Femur (tissue), 1 donor: ENCODE data around the gene IER2.
"Not testable (repeated sequence)": the region's sequence is repeated elsewhere in the genome, so short reads cannot be mapped to it uniquely, and the experiment has no call there.

ENCODE experiments used
- DNase-seq: peaks from one replicate; pipeline ENCODE4 v3.0.0-alpha.2; 2017

IER2 gene

GRCh38 chr19:13165162-13165997 lies 15.2 kb downstream of the IER2 start:
- no peak for DNase-seq

DNA sequence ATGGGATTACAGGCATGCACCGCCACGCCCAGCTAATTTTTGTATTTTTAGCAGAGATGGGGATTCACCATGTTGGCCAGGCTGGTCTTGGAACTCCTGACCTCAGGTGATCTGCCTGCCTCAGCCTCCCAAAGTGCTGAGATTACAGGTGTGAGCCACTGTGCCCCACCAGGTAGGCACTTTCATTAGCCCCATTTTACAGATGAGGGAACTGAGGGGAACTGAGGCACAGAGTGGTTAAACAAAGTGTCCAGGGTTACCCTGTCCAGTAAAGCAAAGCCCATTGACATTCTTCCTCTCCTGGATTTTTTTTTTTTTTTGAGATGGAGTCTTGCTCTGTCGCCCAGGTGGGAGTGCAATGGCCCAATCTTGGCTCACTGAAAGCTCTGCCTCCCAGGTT lies 15.9 kb downstream of the IER2 start:
- DNase-seq: not testable (repeated sequence)

DNA sequence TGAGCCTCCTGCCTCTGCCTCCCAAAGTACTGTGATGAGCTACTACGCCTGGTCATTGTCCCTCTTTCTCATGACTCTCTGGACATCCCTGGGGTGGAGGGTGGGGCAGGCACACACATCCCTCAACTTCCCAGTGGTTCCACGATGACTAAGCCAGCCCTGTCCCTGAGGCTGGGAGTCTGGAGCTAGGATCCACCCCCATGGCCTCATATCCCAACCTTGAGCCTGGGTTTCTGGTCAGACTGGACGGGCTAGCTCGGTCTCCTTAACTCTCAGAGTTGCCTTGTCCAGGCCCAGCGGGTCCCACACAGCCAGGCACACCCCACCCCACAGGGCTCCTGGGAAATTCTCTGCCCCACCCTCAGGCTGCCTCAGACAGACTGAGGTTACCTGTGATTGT lies 19.6 kb downstream of the IER2 start:
- DNase-seq: no peak

DNA sequence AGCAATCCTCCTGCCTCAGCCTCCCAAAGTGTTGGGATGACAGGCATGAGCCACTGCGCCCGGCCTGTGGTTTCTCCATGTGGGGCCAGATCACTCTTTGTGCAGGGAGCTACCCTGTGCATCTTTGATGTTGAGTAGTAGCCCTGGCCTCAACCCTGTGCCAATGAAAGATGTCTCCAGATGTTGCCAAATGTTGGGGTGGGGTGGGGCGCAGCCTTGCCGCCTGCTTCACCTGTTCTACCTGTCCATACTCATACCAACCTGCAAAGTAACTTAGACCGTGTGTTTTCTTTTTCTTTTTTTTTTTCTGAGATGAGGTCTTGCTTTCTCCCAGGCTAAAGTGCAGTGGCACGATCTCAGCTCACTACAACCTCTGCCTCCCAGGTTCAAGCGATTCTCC lies 20.9 kb downstream of the IER2 start:
- DNase-seq: no peak

DNA sequence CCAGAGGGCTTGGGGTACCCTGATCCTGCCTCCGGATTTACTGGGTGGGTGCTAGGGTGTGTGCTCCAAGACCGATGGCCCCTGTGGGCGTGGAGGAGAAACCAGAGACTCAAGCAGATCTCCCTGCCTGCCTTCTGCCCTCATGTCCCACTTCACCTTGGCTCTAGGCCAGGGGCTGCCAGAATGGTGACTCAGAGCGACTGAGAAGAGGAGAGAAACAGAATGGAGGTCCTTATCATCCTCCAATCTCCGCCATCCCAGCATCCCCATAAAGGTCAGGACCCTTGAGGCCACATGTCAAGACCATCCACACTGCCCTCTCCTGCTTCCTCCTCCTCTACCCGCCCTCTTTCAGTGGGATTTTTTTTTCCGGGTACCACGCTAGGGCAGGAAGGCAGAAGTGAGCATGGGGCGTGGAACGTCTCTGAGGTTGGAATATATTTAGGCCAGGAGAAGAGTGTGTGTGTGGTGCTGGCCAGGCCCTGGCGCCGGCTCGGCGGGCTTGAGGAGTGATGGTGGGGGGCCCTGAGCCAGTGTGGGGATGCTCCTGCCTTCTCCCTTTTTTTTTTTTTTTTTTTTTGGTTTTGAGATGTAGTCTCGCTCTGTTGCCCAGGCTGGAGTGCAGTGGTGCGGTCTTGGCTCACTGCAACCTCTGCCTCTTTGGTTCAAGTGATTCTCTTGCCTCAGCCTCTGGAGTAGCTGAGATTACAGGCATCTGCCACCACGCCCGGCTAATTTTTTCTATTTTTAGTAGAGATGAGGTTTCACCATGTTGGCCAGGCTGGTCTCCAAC lies 22.3 kb downstream of the IER2 start:
- DNase-seq: peak; percentile 77

- no peak for DNase-seq
Measured at GRCh38 chr19:13173139-13173737, 23.0 kb downstream of the IER2 start.

GRCh38 chr19:13176345-13176744 lies 26.1 kb downstream of the IER2 start:
- no peak for DNase-seq

GRCh38 chr19:13177584-13177983 lies 27.4 kb downstream of the IER2 start:
- not testable (repeated sequence) for DNase-seq

DNA sequence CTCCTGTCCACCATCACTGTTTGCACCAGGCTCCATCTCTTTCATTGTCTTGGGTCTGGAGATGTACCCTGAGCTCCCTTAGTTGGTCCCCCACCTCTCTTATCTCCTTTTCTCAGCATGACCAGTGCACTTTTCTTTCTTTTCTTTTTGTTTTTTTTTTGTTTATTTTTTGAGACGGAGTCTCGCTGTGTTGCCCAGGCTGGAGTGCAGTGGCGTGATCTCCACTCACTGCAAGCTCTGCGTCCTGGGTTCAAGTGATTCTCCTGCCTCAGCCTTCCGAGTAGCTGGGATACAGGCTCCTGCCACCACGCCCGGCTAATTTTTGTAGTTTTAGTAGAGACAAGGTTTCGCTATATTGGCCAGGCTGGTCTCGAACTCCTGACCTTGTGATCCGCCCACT lies 28.1 kb downstream of the IER2 start:
- DNase-seq: not testable (repeated sequence)

DNA sequence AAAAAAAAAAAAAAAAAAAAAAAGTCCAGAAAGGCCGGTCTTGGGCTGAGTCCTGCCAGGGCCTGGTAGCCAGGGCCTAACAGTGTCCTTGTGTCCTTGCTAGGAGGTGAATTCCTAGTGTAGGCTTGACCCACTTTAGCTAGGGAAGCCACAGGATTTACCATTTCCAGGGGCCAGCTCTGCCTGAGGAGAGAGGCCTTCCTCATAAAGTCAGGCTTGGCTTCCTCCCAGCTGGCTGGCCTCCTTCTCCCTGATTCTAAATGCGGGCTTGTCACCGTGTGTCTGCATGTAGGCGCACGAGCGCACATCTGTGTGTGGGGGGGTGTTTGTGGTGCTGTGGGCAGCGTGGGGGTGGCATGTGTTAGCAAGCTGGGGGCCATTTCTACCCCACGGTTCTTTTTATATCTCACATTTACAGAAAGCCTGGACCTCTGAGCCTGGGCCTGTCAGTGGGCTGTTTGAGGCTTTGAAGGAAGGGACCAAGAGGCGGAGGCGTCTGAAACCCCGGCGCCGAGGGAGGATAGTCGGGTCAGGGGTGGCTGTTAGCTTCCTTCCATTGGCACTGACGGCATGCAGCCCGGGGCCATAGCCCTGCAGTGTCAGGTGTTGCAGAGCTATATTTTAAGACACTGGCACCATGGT lies 31.7 kb downstream of the IER2 start:
- peak; percentile 90 for DNase-seq

DNA sequence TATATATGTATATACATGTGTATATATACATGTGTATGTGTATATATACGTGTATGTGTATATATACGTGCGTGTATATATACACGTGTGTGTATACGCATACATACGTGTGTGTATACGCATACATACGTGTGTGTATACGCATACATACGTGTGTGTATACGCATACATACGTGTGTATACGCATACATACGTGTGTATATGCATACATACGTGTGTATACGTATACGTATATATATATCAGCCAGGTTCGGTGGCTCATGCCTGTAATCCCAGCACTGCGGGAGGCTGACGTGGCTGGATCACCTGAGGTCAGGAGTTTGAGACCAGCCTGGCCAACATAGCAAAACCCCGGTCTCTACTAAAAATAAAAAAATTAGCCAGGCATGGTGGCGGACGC lies 34.7 kb downstream of the IER2 start:
- DNase-seq: not testable (repeated sequence)

- not testable (repeated sequence) for DNase-seq
Measured at GRCh38 chr19:13185763-13186657, 35.8 kb downstream of the IER2 start.

DNA sequence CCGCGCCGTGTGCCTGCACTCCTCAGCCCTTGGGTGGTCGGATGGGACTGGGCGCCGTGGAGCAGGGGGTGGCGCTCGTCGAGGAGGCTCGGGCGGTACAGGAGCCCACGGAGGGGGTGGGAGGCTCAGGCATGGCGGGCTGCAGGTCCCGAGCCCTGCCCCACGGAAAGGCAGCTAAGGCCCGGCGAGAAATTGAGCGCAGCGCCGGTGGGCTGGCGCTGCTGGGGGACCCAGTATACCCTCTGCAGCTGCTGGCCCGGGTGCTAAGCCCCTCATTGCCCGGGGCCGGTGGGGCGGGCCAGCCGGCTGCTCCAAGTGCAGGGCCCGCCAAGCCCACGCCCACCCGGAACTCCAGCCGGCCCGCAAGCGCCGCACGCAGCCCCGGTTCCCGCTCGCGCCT lies 36.5 kb downstream of the IER2 start:
- DNase-seq: not testable (repeated sequence)

DNA sequence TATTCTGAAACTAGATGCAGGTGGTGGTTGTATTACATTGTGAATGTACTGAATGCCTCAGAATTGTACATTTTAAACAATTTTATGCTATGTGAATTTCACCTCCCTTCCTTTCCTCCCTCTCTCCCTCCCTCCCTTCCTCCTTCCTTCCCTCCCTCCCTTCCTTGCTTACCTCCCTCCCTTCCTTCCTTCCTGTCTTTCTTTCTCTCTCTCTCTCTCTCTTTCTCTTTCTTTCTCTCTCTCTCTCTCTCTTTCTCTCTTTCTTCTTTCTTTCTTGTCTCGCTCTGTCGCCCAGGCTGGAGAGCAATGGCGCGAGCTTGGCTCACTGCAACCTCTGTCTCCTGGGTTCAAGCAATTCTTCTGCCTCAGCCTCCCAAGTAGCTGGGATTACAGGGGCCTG lies 37.2 kb downstream of the IER2 start:
- no peak for DNase-seq

DNA sequence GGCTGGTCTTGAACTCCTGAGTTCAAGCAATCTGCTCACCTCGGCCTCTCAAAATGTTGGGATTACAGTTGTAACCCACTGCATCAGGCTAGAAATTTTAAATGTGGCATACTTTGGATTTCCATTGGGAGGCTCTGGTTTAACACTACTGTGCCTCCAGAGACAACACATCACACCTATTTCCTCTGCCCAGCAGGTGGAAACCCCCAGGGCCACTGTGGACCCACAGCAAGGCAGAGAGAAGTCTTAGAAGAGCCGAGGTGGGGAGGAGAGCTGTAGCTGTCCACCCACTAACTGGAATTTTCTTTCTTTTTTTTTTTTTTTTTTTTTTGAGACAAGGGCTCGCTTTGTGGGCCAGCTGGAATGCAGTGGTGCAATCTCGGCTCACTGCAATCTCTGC lies 39.4 kb downstream of the IER2 start:
- DNase-seq: no peak

DNA sequence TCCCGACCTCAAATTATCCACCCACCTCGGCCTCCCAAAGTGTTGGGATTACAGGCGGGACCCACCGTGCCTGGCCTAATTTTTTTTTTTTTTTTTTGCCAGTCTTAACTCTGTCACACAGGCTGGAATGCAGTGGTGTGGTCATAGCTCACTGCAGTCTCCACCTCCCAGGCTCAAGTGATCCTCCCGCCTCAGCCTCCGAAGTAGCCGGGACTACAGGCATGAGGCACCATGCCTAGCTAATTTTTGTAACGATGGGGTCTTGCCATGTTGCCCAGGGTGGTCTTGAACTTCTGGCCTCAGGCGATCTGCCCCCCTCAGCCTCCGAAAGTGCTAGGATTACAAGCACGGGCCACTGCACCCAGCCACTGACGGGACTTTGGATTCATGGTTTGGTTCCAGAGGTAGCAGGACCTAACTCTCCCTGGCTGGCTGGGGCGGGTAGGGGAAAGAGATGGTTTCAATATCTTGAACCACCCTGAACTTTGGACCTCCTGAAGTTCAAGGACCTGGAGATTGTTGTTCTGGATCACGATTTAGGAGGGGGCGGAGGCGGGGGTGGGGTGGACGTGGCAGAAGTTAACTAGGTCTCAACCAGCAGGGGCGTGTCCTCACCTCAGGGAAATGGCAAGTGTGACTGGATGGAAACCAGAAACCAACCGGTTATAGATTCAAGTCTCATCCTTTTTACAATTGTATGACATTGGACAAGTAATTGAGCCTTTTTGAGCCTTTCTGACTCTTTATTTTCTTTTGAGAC lies 40.8 kb downstream of the IER2 start:
- no peak for DNase-seq

- DNase-seq: no peak
Measured at GRCh38 chr19:13195678-13196077, 45.5 kb downstream of the IER2 start.

DNA sequence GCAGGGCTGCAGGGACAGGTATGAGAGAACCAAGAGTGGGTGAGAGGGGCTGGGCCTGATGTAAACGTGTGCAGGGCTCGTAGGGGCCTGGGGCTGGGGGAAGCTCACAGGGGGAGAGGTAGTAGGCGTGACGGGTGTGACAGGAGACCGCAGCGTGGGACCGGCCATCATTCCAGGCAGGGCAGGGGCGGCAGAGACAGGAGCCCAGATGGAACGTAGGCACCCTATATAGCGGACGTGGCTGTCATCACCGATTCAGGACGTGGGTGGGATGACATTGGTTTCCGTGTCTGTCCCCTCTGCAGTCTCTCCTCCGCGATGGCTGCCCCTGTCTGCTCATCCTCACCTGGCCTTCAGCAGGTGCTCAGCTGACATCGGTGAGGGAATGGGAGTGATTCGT lies 48.4 kb downstream of the IER2 start:
- DNase-seq: no peak

- not testable (repeated sequence) for DNase-seq
Measured at GRCh38 chr19:13202112-13202511, 51.9 kb downstream of the IER2 start.
